Measurements from ENCODE around the gene ZCCHC24.
"Not testable (repeated sequence)": the region's sequence is repeated elsewhere in the genome, so short reads cannot be mapped to it uniquely, and the experiment has no call there.

Gene ZCCHC24

GRCh38 chr10:79449181-79450146 is 4.0 kb upstream of the ZCCHC24 start:
- H3K4me2 ChIP-seq, result no peak overlapping the region
- H3K4me3 ChIP-seq (IDR thresholded peaks at IDR 0.05; ENCODE audit: insufficient read depth, low read depth, low read length), result no peak overlapping the region
- no peaks in the 10 kb centered on the region for H3K27me3 ChIP-seq (ENCODE audit: insufficient read depth, low read depth)
- no peak overlapping the region for H3K9ac ChIP-seq
- no peak overlapping the region for H2AFZ ChIP-seq (ENCODE audit: low read depth)
- no peaks in the 10 kb centered on the region for H3K79me2 ChIP-seq (ENCODE audit: insufficient read depth, low read depth)
- no peak for TF ChIP-seq CTCF (conservative IDR thresholded peaks at IDR 0.05; ENCODE audit: low read depth, low read length)
- H3K27ac ChIP-seq, result no peak overlapping the region
- H3K4me1 ChIP-seq (ENCODE audit: low read depth, poor library complexity, severe bottlenecking), result peaks cover 3% of the 10 kb centered on the region
- H3K36me3 ChIP-seq (ENCODE audit: insufficient read depth), result no peaks in the 10 kb centered on the region
- H4K20me1 ChIP-seq (ENCODE audit: insufficient read depth), result no peaks in the 10 kb centered on the region

DNA sequence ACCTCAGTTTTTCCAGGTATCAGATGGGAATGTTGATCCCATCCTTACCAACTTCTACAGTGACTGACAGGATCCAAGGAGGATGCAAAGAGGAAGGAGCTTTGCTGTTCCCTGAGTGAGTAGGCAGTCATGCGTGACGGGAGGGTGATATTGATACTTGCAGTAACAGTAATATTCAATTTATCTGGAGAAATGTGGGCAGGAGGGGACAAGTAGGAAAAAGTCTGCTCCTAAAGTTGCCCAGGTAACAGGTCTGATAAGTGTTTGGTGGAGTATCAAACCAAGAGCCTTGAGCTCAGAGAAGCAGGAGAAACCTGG is 3.3 kb upstream of the ZCCHC24 start:
- Histone ChIP-seq H3K36me3 (ENCODE audit: insufficient read depth) (no peaks in the 10 kb centered on the region), H2AFZ (ENCODE audit: low read depth) (no peak overlapping the region), H3K79me2 (ENCODE audit: insufficient read depth, low read depth) (no peaks in the 10 kb centered on the region), H3K4me2 (no peak overlapping the region), H3K9ac (no peak overlapping the region), H3K27me3 (ENCODE audit: insufficient read depth, low read depth) (no peaks in the 10 kb centered on the region), H4K20me1 (ENCODE audit: insufficient read depth) (no peaks in the 10 kb centered on the region), H3K4me3 (IDR thresholded peaks at IDR 0.05; ENCODE audit: insufficient read depth, low read depth, low read length) (no peak overlapping the region), H3K27ac (no peak overlapping the region), H3K4me1 (ENCODE audit: low read depth, poor library complexity, severe bottlenecking) (peaks cover 7% of the 10 kb centered on the region)
- no peak for TF ChIP-seq CTCF (conservative IDR thresholded peaks at IDR 0.05; ENCODE audit: low read depth, low read length)

GRCh38 chr10:79447911-79448731 is 2.7 kb upstream of the ZCCHC24 start:
- no peaks in the 10 kb centered on the region for H3K79me2 ChIP-seq (ENCODE audit: insufficient read depth, low read depth)
- no peak for TF ChIP-seq CTCF (conservative IDR thresholded peaks at IDR 0.05; ENCODE audit: low read depth, low read length)
- H3K4me1 ChIP-seq (ENCODE audit: low read depth, poor library complexity, severe bottlenecking), result peaks cover 12% of the 10 kb centered on the region
- H3K9ac ChIP-seq, result no peak overlapping the region
- H3K27ac ChIP-seq, result no peak overlapping the region
- H3K4me2 ChIP-seq, result no peak overlapping the region
- H3K27me3 ChIP-seq (ENCODE audit: insufficient read depth, low read depth), result no peaks in the 10 kb centered on the region
- no peak overlapping the region for H3K4me3 ChIP-seq (IDR thresholded peaks at IDR 0.05; ENCODE audit: insufficient read depth, low read depth, low read length)
- no peaks in the 10 kb centered on the region for H4K20me1 ChIP-seq (ENCODE audit: insufficient read depth)
- no peak overlapping the region for H2AFZ ChIP-seq (ENCODE audit: low read depth)
- H3K36me3 ChIP-seq (ENCODE audit: insufficient read depth), result no peaks in the 10 kb centered on the region

DNA sequence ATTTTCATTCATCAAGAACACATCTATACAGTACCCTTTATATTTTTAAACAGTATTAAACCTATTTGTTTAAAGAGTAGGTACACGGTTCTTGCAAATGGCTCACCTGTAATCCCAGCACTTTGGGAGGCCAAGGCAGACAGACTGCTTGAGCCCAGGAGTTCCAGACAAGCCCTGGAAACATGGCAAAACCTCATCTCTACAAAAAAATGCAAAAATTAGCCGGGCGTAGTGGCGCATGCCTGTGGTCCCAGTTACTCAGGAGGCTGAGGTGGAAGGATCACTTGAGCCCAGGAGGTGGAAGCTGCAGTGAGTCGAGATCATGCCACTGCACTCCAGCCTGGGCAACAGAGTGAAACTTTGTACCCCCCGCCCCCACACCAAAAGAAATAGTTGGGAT is 1.8 kb upstream of the ZCCHC24 start:
- not testable (repeated sequence) for H3K79me2 ChIP-seq (ENCODE audit: insufficient read depth, low read depth)

More for the DNA sequence above, 1.8 kb upstream of the ZCCHC24 start:
- not testable (repeated sequence) for H3K27ac ChIP-seq; H3K4me3 ChIP-seq (IDR thresholded peaks at IDR 0.05; ENCODE audit: insufficient read depth, low read depth, low read length); H4K20me1 ChIP-seq (ENCODE audit: insufficient read depth); H3K27me3 ChIP-seq (ENCODE audit: insufficient read depth, low read depth); H3K4me2 ChIP-seq; H3K36me3 ChIP-seq (ENCODE audit: insufficient read depth); H3K9ac ChIP-seq; H2AFZ ChIP-seq (ENCODE audit: low read depth)
- H3K4me1 ChIP-seq (ENCODE audit: low read depth, poor library complexity, severe bottlenecking), result peaks cover 15% of the 10 kb centered on the region
